Vagina (tissue), 2 donors: ENCODE data around the gene NSMCE1.

ENCODE experiments used
- POLR2A ChIP-seq, 2 donors: fragments of 450-650 bp; IDR thresholded peaks; one replicate each; pipeline ENCODE4 v1.6.1; 2017; ENCODE audit warnings: antibody characterized with exemption in 2 of 2, mild to moderate bottlenecking in 2 of 2, moderate library complexity in 2 of 2
- TF ChIP-seq, protein P1 (sequence below), 3 experiments: fragments of 450-650 bp in 2 of 3; fragments of 200-600 bp in 1 of 3; sonication (generic) in 1 of 3; IDR thresholded peaks; one replicate each; pipeline ENCODE4 v1.5.1; 2017 to 2019; ENCODE audit warnings: antibody characterized with exemption in 3 of 3, mild to moderate bottlenecking in 2 of 3, moderate library complexity in 2 of 3

- TF ChIP-seq, protein P1, sequence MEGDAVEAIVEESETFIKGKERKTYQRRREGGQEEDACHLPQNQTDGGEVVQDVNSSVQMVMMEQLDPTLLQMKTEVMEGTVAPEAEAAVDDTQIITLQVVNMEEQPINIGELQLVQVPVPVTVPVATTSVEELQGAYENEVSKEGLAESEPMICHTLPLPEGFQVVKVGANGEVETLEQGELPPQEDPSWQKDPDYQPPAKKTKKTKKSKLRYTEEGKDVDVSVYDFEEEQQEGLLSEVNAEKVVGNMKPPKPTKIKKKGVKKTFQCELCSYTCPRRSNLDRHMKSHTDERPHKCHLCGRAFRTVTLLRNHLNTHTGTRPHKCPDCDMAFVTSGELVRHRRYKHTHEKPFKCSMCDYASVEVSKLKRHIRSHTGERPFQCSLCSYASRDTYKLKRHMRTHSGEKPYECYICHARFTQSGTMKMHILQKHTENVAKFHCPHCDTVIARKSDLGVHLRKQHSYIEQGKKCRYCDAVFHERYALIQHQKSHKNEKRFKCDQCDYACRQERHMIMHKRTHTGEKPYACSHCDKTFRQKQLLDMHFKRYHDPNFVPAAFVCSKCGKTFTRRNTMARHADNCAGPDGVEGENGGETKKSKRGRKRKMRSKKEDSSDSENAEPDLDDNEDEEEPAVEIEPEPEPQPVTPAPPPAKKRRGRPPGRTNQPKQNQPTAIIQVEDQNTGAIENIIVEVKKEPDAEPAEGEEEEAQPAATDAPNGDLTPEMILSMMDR (IDR thresholded peaks at IDR 0.05), result no peak
- TF ChIP-seq POLR2A (IDR thresholded peaks at IDR 0.05), result no peak
Measured at GRCh38 chr16:27251541-27252205, 16.9 kb downstream of the NSMCE1 start.
